Myocyte (in vitro differentiated cells): ENCODE data around the gene FOSB. TPM values are rescaled to one million over a fixed set of nuclear protein-coding genes. Genes with fewer than 3 reads are reported as not detected.

Experiments
- DNase-seq: peaks from one replicate; pipeline ENCODE4 v3.0.0-alpha.2; 2012; ENCODE audit warnings: low read depth
- microRNA-seq: library from miRNA; unstranded; fragments of <30 nt; microRNA quantifications from one replicate; pipeline ENCODE4, GENCODE V29; 2016
- total RNA-seq: library from RNA; depleted of rRNA; stranded (reverse); fragments of >200 nt; gene quantifications from 2 replicates; pipeline ENCODE4 v1.2.3, GENCODE V29; 2014

Gene FOSB
- total RNA-seq, 1 donor from 2014 or later = 4.1 TPM

GRCh38 chr19:45522010-45522941 is 54.5 kb downstream of the FOSB start:
- DNase-seq = no peak

- DNase-seq = peak; percentile 86
Observed at GRCh38 chr19:45523642-45524256, 56.0 kb downstream of the FOSB start.

- DNase-seq = no peak
Observed at GRCh38 chr19:45524575-45525129, 56.9 kb downstream of the FOSB start.

Small RNA genes within 50 kb of the gene (microRNA-seq; reads per million reads assigned to microRNA genes)
- gene MIR6088 = not detected

Other genes starting within 250 kb of the FOSB start
- not detected in 2 replicates for gene EXOC3L2, start 222.6 kb upstream of the FOSB start, total RNA-seq
- 20.9 and 26.7 TPM in 2 replicates for gene MARK4, start 216.7 kb upstream of the FOSB start, total RNA-seq
- 1,914 and 2,511 TPM in 2 replicates for gene CKM, start 145.1 kb upstream of the FOSB start, total RNA-seq
- not detected in 2 replicates for gene KLC3, start 127.2 kb upstream of the FOSB start, total RNA-seq
- gene ERCC2, start 97.4 kb upstream of the FOSB start, total RNA-seq = 17.3 and 20.6 TPM in 2 replicates
- 0.73 and 1.3 TPM in 2 replicates for gene PPP1R13L, start 62.9 kb upstream of the FOSB start, total RNA-seq
- gene POLR1G, start 61.4 kb upstream of the FOSB start, total RNA-seq = 10.1 and 13.2 TPM in 2 replicates
- gene ERCC1, start 44.1 kb upstream of the FOSB start, total RNA-seq = 60.8 and 78.3 TPM in 2 replicates
- gene RTN2, start 29.1 kb downstream of the FOSB start, total RNA-seq = 120 and 139 TPM in 2 replicates
- gene PPM1N, start 30.4 kb downstream of the FOSB start, total RNA-seq = 0.26 and 0.64 TPM in 2 replicates
- gene VASP, start 39.5 kb downstream of the FOSB start, total RNA-seq = 54.9 and 75.2 TPM in 2 replicates
- 16.1 and 21.0 TPM in 2 replicates for gene OPA3, start 116.8 kb downstream of the FOSB start, total RNA-seq
- gene GPR4, start 134.2 kb downstream of the FOSB start, total RNA-seq = not detected in 2 replicates
- 24.7 and 25.5 TPM in 2 replicates for gene EML2, start 171.4 kb downstream of the FOSB start, total RNA-seq
- gene GIPR, start 200.2 kb downstream of the FOSB start, total RNA-seq = 0.37 TPM in 1 of 2 replicates, not detected in the other
- 132 and 143 TPM in 2 replicates for gene SNRPD2, start 224.0 kb downstream of the FOSB start, total RNA-seq
- 11.2 and 16.6 TPM in 2 replicates for gene QPCTL, start 224.7 kb downstream of the FOSB start, total RNA-seq